CMK (cell line): Measurements from ENCODE around the gene NR0B2.

ENCODE experiments used
- DNase-seq: peaks from one replicate; pipeline ENCODE4 v3.0.0-alpha.2; 2010; ENCODE audit warnings: low read depth

The NR0B2 gene

DNA sequence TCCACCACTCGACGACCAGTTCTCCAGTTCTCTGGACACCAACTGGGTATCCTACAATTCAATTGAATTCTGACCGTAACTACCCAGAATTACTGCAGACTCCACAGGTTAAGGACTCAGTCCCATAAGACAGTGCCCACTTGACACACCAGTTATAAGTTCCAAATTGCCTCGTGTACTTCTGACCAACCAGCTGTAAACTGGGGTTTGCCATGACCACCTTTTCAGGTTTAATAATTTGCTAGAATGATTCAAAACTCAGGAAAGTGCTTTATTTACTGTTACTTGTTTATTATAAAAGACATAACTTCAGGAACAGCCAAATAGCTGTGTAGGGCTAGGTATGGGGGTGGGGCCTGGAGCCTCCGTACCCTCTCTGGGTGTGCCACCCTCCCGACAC, 23.0 kb upstream of the NR0B2 start:
- no peak for DNase-seq

DNA sequence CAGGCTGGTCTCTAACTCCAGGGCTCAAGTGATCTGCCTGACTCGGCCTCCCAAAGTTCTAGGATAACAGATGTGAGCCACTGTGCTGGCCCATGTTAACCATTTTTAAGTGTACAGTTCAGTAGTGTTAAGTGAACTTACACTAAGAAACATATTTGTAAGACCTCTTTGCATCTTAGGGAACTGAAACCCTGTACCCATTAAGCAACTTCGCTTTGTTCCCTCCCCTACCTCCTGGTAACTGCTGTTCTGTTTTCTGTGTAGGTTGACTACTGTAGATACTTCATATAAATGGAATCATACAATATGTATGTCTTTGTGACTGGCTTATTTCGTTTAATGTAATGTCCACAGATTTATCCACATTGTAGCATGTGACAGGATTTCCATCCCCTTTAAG, 18.8 kb upstream of the NR0B2 start:
- DNase-seq, result no peak

DNA sequence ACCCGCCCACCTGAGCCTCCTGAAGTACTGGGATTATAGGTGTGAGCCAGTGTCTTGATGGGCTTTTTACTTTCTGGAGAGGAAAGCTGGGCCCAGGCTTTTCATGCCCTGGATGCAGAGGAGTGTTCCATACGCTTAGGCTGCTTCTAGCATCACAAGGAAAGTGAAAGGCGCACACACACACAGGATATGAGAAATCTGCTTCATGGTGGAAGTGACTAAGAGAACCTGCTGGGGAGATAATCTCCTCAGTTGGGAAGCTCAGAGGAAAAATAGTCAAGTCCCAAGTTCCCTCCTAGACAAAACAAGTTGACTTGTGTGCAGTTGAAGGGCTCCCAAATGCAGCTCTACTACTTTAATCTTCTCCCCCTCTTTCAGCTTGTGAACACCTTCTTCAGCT, 9.9 kb upstream of the NR0B2 start:
- DNase-seq, result no peak

DNA sequence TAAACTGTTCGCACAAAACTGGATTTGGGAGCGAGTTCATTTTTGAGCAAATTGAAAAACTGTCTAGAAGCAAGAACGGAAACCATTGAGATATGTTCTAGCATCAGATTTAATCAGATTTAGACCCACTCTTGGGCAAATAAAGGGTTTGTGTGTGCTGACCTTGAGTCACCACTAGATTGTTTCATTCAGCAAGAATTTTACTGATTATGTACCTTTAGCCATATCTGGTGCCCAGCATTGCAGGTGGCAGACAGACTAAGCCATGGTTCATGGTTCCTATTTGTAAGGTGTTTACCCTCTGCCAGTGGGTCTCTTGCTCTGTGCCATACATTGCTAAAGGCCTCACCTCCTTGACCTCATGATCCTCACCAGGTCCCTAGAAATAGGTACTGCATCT, 9.1 kb upstream of the NR0B2 start:
- no peak for DNase-seq

DNA sequence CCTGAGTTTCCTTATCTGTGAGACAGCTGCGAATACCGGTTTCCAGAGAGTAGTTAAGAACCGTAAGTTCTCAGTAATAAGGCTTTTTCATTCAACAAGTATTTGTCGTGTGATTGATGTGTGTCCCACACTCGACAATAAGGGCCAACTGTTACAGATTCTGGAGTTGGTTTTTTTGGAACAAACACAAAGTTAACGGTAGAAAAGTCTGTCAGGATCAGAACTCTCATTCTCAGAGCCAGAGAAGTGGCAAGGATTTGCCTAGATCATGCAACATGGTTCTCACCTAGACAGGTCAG, 8.6 kb upstream of the NR0B2 start:
- no peak for DNase-seq

DNA sequence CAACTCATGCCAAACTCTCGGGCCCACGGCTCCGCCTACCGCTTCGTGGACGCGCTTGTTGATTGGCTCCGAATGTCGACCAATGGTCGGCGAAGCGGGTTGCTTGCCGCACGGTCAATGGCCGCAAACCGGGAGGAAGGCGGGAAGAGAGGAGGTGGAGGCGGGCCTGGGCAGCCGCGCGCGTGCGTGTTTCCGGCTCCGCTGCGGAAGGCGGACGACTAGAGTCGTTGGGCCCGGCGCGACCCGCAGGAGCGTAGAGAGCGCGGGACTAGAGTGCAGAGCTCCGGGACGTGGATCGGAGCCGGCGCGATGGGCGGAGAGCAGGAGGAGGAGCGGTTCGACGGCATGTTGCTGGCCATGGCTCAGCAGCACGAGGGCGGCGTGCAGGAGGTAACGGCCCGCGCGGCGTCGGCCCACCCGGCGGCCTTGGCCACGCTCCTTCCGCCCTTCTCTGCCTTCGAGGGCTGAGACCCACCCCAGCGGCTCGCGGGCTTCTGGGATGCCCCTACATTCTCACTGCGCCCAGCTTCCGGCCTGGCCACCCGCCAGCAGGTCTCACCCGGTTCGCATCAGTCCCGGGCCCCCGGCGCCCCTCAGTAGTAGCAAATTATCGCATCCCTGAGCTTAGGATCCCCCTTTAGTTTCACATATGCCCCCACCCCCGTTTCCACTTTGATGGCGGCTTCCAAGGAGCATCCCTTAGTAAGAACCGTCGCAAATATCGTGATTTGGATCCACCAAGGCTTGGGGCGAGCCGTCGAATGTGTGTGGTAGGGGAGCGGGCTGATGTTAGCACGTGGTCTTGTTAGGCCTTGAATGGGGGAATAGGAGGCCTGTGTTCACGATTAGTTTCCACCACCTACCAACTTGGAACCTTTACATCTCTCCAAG, 8.0 kb upstream of the NR0B2 start, which contains the start of gene NUDC:
TSS of gene NUDC (plus strand) at position 204 of the 891 bp plus-strand sequence. CDS start at position 310, 106 bp downstream.
- DNase-seq, result peak; percentile 94

DNA sequence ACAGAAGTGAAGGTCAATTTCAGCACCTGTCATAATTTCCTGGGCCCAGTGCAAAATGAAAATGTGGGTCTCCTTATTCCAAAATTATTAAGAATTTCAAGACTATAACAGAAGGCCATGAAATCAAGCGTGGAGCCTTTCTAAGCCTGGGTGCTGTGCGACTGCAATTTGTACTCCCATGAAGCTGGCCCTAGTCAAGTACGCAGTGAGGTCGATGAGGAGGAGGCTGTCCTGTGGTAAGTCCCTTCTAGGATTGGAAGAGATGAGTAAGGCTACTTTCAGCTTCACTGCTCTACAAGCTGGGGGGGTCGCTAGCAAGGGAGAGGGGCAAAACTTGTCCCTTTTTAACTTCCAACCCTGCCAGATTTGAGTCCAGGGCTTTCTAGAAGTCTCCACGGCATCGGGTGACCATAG, 7.4 kb upstream of the NR0B2 start:
- no peak for DNase-seq

DNA sequence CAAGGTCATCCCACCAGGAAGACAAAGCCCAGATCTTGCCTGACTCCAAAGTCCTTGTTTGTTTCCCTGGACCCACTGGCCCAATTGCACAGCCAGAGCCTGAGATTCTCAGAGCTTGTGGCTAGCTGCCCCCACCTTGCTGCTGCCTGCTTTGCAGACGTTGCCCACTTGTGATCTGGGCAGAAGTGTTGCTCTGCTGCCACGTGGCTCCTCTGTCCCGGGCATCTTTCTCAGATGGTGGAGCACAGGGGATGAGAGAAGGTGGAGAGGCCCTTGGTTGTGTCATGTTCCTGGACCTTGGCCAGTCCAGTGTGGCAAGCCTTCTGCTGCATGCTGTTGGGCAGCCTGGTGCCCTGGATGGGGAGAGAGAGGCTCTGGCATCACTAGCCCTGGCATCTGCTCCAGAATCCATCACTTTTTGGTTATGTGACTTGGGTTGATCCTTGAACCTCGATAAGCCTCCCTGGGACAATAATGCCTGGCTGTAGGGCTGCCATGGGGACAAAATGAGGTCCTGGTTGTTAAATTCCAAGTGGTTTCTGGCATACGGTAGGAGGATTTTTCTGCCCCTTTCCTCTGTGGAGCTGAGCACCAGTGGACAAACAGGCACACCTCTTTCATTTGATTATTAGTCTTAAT, 1.5 kb upstream of the NR0B2 start:
- DNase-seq, result no peak

DNA sequence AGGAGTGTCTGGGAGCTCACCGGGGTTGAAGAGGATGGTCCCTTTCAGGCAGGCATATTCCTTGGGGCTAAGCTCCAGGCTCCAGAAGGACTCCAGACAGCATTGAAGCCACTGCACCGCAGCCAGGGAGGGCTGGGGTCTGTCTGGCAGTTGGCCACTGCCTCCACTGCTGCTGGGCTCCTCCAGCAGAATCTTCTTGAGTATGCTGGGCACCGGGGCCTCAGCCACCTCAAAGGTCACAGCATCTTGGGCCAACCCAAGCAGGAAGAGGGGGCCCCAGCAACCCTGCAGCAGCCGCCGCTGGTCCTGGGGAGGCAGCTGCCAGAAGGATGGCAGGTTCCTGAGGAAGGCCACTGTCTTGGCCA, 404 bp downstream of the NR0B2 start:
- no peak for DNase-seq

DNA sequence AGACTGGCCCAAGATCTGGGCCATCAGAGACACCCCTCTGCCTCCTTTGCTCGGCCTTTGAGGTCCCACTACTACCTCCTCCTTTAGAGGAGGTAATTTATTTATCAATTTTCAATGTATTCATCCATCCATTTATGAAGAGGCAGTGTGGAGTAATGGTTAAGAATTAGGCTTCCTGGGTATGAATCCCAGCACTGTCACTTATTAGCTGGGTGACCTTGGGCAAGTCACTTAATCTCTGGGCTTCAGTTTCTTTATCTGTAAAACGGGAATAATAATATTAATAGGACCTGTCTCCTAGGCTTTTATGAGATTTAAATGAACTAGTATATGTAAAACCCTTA, 1.7 kb downstream of the NR0B2 start:
- DNase-seq, result no peak

DNA sequence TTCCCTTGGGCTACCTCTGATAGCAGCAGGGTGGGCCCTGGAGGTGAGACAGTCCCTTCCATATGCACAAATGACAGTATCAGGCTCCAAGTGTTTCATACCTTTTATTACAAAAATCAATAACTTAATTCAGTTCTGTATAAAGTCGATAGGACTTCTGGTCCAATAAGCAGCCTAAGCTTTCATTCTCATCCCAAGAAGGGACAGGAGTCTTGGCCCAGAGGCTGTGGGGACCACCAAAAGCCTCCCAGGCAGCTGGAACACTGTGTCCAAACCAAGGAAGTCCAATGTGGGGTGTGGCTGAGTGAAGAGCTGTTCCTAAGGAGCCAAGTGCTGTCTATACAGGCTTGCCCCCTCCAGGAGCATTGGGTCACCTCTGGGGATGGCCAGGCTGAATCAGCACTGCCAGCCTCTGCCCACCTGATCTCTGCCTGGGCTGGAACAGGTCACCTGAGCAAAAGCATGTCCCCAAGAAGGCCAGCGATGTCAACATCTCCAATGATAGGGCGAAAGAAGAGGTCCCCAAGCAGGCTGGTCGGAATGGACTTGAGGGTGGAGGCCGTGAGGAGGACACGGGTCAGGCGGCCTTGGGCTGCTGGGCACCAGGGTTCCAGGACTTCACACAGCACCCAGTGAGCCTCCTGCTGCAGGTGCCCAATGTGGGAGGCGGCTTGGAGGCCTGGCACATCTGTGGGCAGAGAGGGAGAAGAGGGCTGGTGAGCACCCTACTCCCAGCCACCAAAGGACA, 2.2 kb downstream of the NR0B2 start:
- DNase-seq, result no peak

DNA sequence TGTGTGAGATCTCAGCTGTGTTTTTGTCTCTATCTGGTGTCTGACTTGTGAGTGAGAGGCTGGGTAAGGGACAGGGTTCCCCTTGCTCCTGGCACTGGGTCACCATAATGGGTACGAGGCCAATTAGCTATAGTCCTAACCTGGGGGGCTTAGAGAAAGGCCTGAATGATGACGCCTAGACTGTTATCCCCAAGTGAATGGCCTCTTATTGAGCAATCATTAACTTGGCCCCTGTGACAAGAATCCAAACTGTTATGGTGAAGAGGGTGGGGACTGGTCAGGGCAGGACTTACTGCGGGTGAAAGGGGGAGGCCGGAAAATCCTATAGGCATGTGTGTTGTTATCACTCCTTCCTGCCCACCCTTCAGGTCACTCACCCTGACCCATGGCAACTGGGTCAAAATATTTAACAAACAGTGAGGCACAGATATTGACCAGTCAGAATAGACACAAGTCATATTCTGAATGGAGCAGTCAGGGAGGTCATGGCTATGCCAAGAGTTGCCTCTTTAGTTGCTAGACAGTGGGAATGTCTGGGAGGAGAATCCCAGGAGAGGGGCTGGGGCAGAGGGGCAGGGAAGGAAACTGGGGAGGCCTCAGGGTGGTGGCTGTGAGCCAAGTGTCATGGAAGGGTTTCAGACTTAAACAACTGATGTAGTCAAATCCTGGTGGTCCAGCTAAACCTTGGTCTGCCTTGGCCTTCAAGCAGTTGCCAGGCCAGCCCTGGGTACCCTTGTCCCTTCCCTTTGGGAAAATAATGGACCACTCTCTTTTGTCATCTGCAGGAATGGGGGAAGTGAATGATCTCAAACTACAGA, 3.2 kb downstream of the NR0B2 start:
- DNase-seq, result no peak

DNA sequence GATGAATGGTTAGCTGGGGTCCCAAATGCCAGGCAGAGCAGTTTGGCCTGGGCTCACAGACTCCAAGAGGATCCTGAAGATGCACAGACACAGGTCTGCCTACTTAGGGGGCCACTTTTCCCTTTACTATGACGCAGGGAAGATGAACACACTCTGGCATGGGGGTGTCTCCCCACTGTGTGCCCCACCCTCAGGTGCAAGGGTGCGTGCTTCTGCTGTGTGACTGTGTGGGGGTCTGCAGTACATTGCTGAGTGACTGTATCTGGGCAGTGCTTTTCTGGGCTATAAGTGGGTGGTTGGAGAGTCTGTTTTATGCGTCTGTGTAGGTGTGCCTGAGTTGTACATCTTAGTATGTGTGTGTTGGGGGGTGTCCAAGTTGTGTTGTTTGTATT, 3.8 kb downstream of the NR0B2 start:
- DNase-seq, result no peak

DNA sequence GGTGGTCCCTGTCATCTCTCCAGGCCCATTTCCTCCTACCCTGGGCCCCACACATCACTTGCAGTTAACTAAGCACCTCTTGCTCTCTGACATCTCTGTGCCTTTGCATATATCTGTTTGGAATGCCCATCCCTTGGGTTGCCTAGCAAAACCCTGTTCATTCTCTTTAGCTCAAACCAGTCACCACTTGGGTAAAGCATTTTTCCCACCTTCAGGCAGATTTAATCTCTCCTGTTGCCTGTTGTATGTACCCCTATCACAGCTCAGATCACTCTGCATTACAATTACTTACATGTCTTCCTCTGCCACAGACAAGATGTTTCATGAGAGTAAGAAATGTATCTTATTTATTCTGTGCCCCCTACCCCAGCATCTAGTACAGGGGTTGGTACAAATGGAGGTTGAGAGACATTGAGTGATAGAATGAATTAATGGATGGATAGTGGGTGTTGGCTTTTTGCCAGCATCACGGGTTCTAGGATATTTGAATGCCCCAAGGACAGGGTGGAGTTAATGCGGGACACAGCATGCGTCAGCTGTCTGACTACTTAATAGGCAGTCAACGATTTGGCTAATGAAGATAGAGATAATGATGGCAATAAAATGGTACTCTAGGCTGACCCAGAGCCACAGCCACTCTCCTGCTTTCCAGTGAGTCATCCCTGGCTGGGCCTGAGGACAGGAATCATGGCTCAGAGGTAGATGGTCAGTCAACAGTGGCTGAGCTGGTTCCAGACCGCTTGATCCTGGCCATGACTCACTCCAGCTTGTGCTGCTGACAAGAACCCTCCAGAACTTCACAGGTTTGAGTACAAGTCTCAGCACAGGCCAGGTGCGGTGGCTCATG, 6.5 kb downstream of the NR0B2 start:
- DNase-seq, result no peak

DNA sequence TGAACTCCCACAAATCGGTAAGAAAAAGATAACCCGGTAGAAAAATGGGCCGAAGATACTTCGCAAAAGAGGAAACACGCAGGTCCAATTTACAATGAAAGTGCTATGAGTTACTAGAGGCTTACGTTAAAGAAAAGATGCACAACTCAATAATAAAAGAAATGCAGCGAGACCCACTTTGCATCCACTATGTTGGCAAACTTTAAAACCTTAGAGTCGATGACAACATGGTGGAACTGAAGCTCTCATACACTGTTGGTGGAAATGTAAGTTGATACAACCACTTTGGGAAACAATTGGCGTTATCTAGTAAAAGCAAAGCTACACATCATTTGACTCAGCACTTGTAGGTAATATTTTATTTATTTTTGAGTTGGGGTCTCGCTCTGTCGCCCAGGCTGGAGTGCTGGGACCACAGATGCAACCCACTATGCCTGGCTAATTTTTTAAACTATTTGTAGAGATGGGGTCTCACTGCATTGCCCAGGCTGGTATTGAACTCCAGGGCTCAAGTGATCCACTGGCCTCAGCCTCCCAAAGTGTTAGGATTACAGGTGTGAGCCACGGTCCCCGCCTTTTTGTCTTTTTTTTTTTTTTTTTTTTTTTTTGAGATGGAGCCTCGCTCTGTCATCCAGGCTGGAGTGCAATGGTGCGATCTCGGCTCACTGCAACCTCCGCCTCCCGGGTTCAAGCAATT, 12.8 kb downstream of the NR0B2 start:
- DNase-seq, result no peak

DNA sequence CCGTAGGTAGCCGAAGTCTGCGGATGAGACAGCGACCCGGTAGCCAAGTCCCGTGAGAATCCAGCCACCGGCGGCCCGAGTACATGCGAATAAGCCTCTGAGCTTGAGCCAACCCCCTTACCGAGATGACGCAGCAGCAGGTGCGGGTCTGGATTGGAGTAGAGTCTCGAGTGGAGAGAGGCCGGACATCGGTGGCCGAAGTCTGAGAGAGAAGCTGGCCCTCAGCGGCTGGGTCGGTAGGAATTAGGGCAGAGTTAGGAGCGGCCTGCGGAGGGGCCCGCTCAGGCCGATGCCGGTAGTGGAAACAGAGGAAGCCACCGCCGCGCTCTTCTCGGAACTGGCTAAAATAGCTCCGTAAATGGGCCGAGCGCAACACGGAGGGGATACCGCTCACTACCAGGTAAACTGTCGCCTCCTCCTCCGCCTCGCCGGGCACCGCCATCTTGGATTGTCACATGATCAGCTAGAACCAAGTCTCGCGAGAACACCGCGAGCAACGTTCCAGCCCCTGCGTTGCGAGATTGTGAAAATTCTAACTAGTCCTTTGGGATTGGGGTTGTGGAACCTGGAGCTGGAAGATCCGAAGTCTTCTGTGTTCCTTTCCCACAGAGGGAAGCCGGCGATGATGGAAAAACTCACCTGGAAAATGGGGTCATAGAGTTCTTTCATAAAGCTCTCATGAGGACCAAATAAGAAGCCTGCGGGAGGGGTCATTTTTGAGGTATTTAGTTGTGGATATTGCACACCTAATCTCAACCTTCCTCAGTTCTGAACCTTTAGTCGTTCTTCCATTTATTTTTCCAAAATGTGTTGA, 13.6 kb downstream of the NR0B2 start, which contains the start of gene GPATCH3:
TSS of gene GPATCH3 (minus strand) at position 467 of the 814 bp plus-strand sequence. CDS start at position 442, 25 bp downstream.
- peak; percentile 92 for DNase-seq

DNA sequence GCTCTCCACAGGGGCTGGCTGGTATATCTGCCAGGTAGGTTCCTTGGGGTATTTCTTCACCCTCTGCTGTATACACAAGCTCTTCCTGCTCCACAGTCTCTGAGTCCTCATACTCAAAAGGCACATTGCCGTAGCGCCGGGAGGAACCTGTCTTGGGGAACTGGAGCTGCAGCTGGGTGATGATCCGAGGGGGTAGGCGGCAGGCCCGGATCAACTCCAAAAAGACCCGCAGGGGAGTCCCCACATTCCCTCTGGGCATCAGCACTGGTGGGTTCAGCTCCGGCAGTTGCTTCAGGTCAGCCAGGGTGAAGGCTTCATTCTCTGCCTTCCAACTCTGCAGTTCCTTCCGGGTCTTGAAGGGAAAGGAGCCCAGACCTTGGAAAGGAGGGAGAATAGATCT, 16.4 kb downstream of the NR0B2 start:
- no peak for DNase-seq

DNA sequence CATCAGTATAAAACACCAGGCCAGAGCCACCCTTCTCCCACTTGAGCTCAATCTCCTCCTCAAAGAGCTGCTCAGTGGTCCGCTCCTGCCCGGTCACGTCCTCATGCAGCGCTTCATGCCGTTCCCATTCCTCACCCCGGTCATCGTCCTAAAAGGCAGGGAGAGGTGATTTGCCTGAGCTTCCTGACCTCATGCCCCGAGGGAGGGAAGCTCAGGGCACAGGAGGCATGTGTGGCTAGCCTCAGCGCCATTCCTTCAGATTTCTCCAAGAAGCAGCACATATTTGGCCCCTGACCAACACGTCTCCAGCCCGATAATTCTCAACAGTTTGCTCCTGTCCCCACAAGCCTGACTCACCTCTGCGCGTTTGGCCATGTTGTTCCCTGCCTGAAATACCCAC, 19.5 kb downstream of the NR0B2 start:
- DNase-seq, result no peak

DNA sequence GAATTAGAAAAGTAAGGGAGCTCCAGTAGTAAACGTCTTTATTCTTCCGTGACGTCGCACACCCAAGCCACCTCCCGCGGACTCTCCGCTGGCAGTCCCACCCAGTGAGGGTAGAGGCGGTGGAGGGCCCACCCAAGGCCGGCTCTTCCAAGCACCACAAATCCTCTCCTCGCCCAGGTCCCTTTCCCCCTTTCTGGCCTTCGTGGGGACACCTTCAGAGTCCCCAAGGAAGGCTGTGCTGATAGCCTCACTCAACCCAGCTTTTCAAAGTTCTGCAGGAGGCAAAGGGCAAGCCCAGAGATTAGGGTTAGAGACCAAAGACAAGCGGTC, 23.3 kb downstream of the NR0B2 start:
- DNase-seq, result no peak
